GM21367 (cell line): ENCODE measurements around the gene ADCY3.

Experiments
- ATAC-seq: cut with Tn5 transposase; IDR thresholded peaks from one replicate; pipeline ENCODE4 v1.9.1; 2021; ENCODE audit not compliant: unreplicated experiment

The ADCY3 gene

DNA sequence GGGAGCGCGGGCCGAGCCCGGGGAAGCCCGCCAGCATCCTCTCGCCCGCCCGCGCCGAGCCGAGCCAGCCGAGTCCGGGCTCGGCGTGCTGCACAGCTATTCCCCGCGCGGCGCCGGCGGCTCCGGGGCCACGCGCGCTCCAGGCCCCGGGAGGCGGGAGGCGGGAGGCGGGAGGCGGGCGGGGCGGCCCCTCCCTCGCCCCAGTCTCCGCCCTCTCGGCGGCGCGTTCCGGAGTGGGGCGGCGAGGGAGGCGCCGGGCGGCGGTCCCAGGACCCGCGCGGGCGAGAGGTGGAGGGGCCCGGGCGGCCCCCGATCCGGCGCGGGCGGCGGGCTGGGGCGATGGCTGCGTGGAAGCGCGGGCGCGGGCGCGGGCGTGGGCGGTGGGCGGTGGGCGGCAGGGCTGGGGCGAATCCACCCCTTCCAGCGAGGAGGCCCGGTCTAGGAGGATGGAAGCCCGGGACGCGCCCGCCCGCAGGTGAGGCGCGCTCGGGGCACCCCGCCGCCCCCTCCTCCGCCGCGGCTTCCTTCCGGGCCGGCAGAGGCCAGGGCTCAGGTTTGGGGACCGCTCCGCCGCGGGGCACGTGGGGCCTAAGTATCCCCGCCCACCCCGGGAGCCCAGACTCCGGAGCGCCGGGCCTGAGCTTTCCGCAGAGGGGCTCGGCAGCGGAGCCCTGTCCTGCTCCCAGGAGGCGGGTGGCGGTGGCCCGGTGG, at the start of gene ADCY3:
Gene ADCY3, minus strand, starts transcription at position 140 of the 711 bp plus-strand sequence. CDS start 1,250 bp downstream, outside the sequence.
- ATAC-seq, result peak; percentile 49

DNA sequence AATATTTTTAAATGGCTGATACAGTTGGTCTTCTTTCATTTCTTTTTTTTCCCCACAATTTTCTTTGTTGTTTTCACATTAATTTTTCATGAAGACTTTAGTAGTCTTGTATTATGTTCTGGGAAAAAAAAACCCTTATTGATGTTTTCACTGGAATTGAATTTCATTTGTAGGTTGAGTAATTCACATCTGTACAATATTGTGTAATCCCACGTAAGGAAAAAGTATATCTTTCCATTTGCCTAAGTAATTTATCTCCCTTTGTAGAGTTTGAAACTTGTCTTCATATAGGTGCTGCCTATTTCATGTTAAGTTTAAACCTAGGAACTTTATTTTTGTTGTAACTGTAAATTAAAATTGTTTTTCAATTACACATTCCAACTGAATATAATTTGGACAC, 49.7 kb upstream of the ADCY3 start:
- no peak for ATAC-seq

- no peak for ATAC-seq
Observed at GRCh38 chr2:24961903-24962302, 41.9 kb upstream of the ADCY3 start.

- ATAC-seq, result no peak
Observed at GRCh38 chr2:24959761-24960160, 39.7 kb upstream of the ADCY3 start.

GRCh38 chr2:24958411-24958935, 38.4 kb upstream of the ADCY3 start:
- ATAC-seq, result no peak

DNA sequence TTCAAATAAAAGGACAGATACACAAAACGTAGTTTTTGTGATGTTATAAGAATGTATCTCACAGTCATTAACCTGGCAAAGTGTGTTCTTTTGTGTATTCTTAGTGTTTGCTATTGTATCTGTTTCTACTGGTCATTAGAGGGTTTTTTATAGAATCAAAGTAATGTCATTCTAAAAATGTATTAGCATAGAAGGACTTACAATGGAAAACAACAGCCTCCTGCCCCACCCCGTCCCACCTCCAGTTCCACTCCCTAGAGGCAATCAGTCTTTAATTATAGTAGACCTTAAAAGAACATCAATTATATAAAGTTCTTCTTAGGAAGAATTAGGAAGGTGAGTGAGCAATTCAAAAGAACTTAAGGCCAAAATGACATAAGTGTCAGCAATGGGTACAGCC, 37.9 kb upstream of the ADCY3 start:
- no peak for ATAC-seq

DNA sequence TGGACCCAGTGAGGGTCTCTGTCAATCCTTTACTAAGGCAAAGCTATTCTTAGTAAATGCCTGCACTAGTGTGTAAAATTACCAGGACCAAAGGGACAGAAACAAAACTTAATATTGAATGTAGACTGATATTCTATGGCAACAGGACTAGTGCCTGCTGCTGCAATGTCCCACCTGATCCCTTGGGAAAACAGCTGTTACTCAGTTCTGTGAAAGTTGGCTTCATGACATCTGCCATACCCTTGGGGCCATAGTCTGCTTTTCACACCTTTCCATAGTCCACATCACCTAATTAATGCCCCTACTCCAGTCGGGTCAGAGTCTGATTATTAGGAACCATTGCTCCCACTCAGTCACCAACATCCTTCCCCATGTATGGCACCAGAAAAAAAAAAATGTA, 37.2 kb upstream of the ADCY3 start:
- no peak for ATAC-seq

- no peak for ATAC-seq
Observed at GRCh38 chr2:24955921-24956320, 35.9 kb upstream of the ADCY3 start.

DNA sequence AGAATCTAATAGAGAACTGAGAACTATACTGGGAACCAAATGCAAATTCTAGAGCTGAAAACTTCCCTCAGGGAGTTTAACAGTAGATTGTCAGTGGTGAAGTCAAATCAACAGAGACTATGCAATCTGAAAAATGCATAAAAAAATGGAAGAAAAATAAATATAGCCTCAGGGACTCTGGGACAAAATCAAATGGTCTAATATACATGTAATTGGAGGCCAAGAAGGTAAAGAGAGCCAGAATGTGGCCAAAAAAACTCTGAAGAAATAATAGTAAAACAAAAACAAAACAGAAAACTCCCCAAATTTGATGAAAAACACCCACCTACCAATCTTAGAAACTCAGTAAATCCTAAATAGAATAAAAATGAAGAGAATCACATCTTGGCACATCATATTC, 35.2 kb upstream of the ADCY3 start:
- ATAC-seq, result no peak

GRCh38 chr2:24950102-24950501, 30.1 kb upstream of the ADCY3 start:
- ATAC-seq, result no peak

GRCh38 chr2:24948506-24948905, 28.5 kb upstream of the ADCY3 start:
- no peak for ATAC-seq

DNA sequence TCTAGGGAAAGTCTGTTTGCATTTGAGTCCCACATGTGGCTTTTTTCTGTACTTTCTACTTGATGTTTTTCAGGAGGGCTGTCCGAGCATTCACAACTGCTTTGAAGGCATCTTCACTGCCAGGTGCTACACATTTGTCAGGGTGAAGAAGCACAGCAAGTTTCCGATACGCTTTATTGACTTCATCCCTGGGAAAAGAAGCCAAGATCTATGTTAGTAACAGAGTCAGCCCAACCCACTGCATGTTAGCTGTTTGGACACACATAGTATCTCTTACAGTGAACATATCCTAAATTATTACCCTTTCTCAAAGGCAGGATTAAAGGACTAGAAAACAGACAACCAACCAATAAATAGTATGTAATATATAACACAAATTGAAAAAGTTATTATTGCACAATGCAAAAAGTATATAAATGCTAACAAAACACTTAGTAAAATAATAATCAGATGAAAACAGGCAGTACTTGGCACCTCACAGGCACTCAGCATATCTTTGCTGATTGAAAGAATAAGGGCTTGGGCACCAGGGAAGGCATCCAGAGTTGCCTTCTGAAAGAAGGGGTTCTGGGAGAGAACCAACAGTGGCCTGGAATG, 27.6 kb upstream of the ADCY3 start:
- ATAC-seq, result no peak

DNA sequence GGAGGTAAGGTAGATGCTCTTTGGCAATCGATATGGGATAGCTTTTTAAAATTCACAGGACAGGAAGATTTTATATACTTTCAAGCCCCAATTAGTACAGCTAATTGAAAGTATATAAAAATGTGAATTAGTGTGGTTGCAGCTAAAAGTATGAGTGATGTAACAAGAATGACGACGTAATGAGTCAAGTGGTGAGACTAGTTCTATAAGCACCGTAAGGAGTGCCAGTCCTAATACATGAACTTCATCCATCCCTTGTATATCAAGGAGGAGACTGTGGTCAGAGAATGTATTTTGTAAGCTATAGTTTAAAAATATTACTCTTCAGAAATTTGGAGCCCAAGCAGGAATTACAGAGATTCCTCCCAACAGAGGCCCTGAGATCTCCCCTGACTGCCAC, 25.9 kb upstream of the ADCY3 start:
- ATAC-seq, result no peak

- no peak for ATAC-seq
Observed at GRCh38 chr2:24943427-24944053, 23.5 kb upstream of the ADCY3 start.

- ATAC-seq, result no peak
Observed at GRCh38 chr2:24939353-24939752, 19.3 kb upstream of the ADCY3 start.

- no peak for ATAC-seq
Observed at GRCh38 chr2:24937236-24937635, 17.2 kb upstream of the ADCY3 start.

- no peak for ATAC-seq
Observed at GRCh38 chr2:24935145-24935544, 15.1 kb upstream of the ADCY3 start.

DNA sequence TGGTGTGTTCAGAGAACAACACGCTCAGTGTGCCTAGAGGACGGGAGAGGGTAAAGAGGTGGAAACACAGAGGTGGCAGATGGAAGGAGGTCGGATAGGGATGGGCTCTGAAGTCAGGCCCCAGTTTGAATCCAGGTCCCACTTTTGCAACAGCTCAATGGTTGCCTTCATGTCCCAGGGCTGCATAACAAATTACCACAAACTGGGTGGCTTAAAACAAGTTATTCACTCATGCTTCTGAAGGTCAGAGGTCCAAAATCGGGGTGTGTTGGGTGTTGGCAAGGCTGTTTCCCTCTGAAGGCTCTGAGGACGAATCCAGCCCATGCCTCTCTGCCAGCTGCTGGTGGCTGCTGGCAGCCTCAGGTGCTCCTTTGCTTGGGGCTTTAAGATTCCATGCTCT, 12.7 kb upstream of the ADCY3 start:
- no peak for ATAC-seq

DNA sequence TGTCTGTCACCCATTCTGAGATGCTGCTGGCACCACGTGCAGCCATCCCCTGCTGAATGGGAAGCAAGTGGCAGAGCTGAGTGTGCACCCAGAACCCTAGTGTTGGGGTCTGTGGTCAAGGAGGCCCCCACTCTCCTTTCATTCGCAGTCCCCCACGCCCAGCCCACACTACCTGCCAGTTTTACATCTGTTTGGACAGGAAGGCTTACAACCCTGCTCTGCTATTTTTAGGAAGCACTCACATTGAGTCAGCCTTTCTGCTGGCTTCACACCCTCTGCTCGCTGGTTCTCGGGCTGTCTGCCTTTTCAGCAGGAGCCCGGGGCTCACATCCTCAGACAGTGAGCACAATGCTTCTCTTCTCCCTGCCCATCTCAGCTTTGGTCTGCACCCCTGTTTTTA, 10.7 kb upstream of the ADCY3 start:
- ATAC-seq, result peak; percentile 77

GRCh38 chr2:24929230-24929629, 9.2 kb upstream of the ADCY3 start:
- ATAC-seq, result no peak

DNA sequence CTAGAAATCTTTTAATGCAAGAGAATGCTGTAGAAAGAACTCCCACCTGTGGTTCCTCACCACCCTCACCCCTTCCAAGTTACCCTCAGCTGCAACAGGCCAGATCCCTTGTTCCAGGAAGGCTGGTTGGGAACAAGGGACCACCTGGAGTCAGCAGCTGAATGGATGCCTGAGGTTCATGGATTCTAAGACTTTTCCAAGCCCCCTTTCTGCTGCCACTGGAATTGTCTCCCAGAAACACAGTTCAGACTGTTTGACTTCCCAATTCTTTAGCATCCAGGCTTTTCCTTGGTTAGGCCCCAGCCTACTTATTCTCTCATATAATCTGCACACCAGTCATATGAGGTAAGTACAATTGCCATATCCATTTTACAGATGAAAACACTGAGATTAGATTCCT, 8.0 kb upstream of the ADCY3 start:
- ATAC-seq, result no peak

GRCh38 chr2:24926602-24927252, 6.7 kb upstream of the ADCY3 start:
- ATAC-seq, result no peak
